GOT3 (cell line): ENCODE data around the gene KMT2C.

Experiments used
- DNase-seq: peaks from one replicate; lab custom pipeline; 2025; ENCODE audit warnings: mixed read lengths; lab: John Stamatoyannopoulos, UW

The KMT2C gene

DNA sequence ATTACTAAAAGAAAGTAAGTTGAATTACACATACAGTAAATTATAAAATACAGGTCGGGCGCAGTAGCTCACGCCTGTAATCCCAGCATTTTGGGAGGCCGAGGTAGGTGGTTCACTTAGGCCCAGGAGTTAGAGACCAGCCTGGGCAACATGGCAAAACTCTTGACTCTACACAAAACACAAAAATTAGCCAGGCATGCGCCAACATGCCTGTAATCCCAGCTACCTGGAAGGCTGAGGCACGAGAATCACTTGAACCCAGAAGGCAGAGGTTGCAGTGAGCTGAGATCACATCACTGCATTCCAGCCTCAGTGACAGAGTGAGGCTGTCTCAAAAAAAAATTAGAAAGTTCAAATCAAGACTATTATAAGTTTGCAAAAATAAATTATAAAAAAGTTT lies 235.4 kb downstream of the KMT2C start:
- DNase-seq = no peak

DNA sequence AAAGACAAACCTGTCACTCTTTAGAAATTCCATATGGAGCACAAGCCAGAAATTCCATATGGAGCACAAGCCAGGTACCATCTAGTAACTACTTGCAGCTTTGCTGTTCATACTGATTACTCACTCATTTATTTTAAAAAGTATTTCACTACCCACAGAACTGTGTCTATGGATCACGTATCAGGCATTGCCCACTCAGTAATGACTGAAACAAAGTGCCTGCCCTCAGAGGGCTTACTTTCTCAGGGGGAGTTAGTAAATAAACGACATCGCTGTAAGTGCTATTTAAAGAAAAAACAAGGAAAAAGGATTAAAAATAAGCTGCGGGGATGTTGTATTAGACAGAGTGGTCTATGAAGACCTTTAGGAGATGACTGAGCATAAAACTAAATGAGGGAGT lies 239.4 kb downstream of the KMT2C start:
- DNase-seq = no peak

DNA sequence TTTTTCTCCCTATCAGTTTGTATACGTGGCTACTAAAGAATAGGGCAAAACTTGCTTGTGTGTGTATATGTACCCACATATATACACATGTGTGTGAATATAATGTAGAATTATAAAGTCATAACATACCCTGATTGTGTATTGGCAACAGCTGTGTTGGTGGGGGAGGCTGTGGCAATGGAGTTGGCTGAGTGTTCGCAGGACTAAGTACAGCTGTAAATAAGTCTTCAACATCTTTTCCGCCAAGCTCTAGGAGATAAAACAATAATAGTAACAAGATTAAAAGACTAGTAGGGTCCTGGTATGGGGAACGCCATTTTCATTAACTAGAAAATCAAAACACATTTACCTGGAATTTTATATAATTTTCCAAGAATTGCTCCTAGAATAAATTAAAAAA lies 241.9 kb downstream of the KMT2C start:
- no peak for DNase-seq

DNA sequence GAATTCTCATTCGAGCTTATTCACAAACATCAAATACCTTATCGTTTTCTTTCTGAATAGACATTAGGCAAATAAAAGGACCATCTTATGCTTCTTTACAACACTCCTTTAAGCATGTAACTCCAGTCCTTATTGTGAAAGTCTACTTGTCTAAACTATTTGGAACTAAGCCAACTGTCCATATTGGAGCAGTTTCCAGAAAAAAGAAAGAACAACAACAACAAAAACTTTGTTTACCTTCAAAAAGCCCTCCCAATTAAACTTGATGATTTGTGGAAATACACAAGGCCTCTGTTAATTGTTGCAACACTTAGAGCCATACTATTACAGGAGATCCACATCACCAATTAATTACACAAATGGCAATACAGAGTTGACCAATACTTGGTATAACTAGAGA lies 246.7 kb downstream of the KMT2C start:
- no peak for DNase-seq

DNA sequence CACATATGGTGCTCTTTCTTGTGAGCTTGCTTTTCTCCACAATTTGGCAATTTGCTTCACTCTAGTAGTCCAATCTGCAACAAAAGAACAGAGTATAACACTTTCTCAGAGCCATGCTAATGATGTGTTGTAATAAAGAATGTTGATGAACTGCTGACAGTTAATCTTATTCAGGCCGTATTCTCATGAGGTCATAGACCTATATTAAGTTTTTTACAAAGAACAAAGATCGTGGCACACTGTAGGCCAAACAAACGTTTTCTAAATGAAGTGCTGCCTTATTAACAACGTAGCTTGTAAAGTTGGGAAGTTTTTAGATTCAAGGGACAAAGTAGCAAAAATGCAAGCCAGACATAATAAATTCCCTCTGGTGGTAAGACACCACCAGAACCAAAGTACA lies 250.2 kb downstream of the KMT2C start:
- DNase-seq = no peak

DNA sequence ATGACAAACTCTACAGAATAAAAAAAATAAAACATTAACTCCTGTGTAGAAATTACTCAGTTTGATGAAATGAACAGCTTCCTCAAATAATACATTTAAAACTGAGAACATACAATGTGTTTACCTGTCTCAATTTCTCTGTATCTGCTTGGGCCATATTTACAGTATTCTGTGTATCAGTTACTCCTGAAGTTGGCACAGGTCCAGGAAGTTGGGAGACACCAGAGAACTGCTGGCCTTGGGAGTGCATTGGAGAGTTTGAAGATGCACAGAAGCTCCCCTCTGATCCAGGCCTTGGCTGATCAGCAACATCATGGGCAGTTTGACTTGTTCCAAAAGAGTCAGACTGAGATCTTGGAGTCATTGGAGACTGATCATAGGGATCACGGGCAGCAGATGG lies 255.2 kb downstream of the KMT2C start:
- DNase-seq = no peak

DNA sequence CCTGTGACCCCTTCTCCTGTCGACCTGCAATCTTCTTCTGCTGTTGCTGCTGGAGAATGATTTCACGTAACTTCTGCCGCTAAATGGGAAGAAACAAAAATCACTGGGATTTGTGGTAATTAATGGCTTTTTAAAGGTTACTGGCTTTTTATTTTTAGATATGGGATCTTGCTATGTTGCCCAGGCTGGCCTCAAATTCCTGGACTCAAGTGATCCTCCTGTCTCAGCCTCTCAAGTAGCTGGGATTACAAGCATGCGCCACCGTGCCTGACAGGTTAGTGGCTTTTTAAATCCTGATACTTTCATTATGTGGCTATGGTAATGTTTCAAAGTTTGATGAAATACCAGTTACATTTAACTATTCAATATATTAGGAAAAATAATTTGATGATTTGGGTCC lies 255.8 kb downstream of the KMT2C start:
- DNase-seq = no peak

DNA sequence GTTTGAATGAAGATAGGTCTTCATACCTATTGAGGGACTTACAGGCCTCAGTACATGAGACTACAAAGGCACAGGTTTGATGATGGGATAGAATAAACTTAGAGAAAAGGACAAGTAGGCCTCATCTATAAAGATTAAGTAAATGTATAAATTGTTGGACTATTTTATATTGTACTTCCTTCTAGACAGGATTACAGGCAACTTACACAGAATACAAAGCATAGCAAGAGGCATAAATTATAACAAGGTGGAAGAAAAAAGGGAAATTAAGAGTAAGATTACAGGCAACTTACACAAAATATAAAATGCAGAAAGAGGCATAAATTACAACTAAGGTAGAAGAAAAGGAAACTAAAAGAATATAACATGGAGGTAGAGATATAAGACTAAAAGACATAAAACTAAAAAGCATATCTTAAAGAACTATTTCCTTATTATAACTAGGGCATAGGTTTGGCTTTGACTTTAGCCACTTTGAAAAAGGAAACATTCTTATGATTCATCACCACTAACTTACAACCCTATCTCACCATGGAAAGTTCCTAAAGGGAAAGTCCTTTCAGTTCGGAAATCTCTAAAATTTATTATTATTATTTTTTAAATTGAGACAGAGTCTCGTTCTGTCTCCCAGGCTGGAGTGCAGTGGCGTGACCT lies 257.3 kb downstream of the KMT2C start:
- no peak for DNase-seq

DNA sequence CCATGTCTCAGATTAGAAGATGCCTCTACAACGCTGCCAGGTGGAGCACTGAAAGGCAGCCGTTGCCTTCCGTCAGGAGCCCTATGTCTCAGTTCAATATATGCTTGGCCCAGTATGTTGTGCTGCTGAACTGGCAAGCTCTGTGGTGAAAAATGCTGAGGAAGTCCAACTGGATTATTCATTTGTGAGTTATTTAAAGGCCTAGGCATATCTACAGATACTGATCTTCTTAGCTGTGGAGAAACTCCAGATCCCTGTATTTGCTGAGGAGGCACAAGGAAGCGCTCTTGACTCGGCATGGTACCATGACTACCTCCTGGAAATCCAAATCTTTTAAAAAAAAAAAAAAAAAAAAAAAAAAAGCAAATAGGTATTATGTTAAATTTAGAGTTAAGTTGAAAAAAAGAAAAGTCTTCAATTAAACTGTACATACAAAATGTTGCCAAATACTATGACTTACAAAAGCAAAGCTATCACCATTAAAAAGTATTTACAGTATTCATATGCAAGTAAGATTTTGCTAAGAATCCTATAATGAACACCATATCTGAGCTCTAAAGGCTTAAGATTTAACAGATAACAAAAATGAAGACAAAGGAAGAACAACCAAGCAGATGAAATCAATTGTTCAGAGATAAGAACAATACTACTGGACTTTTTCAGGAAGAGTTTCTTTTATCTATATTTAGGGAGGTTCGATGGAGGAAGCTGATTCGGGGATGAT lies 258.0 kb downstream of the KMT2C start:
- no peak for DNase-seq

DNA sequence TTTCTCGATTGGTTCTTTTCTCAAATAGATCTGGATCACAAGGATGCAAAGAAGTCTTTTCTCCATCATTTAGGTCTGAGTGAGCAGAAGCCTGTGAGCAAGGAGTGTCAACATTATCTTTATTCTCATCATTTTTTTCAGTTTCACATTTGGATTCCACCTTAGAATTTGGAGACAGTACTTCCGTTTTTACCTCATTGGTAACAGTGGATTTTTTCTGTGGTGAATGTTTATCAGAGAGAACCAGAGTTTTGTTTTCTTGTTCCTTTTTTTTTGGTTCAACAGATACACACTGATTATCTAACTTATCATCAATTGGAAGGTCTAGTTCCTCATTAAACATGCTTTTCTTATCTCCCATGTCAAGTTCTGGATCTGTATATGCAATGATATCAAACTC lies 259.0 kb downstream of the KMT2C start:
- DNase-seq = no peak

DNA sequence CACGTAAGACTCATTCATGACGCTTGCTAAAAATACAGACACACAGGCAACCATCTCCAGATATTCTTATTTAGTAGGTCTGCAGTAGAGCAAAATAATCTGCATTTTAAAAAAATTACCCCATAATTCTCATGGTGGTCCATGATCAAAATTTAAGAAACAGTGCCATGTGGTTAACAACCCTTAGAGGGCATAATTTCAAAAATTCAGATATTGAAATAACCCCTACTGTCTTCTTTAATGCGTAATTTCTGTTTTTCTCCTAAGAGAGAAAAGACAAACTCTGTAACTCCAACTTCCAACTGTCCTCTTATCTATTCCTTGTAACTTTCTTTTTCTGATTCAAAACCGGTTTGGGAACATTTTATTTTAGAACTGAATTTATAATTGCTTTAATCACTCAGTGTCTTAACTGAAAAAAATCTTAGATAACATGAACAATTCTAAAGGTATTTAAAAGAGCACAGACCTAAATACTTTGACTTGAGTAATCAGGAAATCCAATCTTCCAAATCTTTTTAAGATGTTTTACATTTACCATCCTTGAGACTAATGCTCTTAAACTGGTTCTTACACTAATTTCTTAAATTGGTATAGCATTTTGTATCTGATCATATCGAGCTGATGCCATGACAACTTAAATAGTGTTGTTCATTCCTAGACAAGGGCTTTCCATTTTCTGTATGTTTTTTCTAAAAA lies 262.3 kb downstream of the KMT2C start:
- DNase-seq = no peak

DNA sequence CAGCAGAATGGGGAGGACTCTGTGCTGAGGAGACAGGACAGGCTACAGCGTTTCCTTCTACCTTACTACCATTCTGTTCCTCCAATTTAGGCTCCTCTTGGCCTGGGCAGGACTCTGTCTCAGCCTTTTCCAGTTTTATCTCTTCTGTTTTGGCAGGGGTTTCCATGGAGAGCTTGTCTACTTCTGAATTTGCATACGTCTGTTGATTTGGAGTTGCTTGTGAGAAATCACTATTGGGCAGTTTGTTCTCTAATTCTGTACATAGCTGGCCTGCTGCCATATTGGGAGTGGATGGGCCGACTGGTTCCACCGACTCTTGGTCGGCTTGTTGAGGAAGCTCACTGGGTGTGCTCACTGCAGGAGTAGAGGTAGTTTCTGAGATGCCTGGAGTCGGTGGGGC lies 273.5 kb downstream of the KMT2C start:
- DNase-seq = no peak

DNA sequence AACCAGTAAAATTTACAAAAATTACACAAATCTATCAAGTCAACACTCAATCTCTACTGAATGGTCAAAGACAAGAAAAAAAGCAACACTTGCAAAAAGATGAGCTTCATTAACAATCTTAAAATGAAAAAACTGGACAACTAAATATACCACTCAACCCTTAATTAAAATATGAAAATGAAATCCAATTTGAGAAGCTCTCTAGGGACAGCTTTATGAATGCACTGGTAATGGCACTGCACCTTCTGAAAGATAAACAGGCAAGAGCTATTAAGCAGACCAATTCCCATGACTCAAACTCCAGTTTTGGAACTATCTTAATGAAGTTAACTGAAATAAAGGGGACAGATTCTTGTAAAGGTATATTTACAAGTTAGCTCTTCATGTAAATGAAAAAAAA lies 274.6 kb downstream of the KMT2C start:
- no peak for DNase-seq

DNA sequence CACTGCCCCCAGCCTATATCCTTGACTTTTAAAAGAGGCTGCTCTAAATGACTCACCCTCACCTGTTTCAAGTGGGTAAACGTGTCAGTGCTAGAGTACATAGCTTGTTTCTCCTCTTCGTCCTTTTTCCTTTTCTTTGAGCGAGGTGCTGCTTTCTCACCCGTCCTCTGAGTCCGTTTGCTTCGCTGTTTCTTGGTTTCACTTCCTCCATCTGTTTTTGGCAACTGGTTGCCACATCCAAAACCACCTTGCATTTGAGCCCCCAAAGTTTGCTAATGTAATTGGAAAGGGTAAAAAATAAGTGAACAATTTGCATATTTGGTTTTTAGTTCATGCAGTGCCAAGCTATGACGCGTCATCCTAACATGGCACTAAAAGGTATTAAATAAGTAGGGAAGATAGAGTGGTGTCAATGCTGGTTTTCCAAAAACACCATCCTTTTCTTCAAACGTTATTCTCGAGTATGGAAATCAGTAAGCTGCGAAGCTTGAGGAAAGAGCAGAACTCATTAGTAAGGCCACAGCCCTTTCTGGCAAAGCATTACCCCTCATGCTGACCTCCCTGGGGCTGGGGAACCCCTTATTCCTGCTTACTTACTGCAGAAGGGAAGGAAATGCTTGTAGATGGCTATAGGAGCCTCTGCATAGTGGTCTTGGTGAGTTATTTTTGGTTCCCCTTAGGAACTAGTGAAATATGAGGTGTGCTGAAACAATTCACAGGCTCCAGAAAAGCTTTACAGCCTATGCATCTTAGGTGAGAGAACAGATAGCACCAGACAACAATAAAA lies 276.8 kb downstream of the KMT2C start:
- no peak for DNase-seq

DNA sequence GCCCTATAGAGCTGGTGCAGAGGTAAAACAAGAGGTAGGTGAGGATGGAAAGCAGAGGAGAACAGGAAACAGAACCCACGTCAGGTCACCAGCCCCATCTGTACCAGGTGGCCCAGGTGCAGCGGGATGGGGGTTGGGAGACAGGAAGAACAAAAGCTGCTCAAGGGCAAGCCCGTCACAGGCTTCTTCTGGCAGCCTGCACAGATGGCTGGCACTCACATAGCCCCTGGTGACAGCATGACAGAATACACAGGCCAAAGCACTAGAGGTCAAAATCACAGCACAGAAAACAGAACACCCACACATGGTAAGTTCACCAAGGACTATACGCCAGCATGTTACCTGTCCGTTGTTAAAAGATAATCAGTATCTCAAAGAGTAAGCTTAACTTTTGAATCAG lies 283.5 kb downstream of the KMT2C start:
- DNase-seq = no peak

DNA sequence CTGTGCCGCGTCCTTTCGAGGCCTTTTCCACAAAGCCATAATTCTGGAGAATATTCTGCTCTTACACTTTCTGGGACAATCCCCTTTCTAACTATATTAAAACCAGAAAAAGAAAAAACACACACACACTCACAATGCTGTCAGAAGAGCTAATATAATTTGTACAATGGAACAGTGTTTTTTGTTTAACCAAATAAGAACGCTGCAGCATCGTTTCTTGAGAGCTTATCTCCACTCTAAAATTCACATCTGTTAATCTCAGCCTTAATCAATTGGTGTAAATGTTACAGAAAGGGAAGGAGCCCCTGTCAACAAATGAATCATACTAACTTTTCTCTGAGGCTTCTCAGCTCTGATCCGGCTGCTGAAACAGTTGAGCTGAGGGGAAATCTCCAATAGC lies 286.4 kb downstream of the KMT2C start:
- DNase-seq = no peak

DNA sequence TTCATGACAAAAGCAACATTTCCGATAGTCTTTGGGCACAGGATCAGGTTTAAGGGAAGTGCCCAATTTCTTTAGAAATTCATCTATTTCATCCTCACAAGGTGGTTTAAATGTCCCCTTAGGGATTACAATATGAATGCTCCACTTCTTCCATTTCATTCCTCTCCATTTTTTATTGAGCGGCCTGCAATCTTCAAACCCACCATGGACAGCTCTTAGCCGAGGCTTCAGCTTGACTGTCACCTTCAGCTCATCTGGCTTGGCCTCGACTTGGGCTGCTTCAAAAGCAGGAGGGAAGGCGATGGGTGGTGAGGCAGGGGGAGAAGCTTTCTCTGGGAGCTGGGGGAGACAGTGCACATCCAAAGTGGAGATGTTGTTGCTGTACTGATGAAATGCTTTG lies 287.1 kb downstream of the KMT2C start:
- no peak for DNase-seq

DNA sequence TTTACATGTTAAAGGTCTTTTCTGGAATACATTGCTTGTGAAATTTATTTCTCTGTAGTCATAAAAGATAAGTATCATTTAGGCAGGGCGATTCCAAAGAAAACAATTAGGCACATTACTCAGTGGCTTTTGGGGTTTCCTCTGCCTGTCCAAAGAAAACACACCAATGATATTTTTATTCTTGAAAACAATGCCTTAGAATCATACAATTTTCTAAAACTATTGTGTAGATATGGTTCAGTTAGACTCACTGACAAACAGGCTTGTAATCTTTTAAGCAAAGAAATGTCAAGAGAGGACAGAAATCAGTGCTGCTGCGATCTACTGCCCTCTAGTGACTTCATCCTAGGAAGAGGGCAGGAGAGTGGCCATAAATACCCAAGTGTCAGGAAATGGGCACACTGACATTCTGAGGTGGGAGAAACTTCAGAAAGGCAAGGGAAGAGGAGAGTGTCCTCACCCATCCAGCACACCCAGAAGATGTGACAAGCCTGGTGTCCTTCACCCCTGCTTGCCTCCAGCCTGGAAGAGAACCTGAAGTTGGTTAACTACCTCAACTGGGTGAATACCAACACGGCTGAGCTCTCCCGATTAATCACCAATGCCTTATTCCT lies 289.8 kb downstream of the KMT2C start:
- no peak for DNase-seq

DNA sequence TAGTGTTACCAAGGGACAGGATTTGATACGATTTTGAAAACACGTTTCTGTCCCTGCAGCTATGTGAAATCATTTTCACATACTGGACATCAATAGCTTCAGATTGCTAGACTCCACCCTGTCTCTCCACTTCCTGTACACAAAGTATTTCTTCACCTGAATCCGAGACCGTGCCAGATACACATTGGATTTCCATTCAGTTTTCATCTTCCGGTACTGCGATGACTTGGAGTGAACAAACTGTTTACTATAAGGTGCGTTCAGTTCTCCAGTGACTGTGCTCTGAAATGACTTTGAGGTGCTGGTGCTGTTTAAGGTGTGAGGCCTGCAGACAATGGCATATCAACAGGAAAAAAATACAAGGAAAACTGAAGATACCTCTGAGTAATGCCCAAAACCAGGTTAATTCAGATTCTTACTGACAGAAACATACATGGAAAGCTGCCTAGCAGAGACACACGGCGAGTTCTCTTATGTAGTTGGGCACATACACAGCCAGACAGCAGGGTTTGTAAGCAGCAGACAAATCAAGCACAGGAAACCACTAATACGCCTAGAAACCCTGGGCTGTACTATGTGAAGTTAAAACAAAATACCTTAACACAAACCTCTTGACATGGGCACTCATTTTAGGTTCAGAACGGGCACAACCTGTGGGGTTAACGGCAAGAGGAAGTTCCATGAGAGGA lies 291.1 kb downstream of the KMT2C start:
- no peak for DNase-seq

DNA sequence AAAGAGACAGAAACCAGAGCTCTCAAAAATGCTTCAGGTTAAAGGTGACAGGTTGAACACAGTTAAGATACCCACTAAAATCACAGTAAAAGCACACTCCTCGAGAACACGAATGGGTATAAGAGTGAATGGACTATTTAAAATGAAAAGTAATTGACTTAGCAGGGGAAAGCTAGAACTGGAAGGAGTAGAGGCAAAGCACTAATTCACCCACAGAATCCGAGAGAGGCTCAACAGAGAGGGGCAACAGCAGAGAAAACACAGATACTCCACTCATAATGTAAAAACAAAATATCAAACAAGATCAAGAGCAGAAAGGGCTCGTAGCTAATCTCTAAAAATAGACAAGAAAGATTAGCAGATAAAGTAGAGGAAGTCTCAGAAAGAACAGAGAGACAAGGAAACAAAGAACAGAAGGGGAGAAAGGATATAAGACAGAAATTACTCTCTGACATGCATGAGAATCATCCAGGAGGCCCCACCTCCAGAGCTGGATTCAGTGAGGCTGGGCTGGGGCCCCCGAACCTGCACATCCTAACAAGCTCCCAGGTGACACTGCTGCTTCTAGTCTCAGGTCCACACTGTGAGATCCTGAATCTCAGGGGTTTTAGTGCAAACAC lies 292.7 kb downstream of the KMT2C start:
- no peak for DNase-seq

DNA sequence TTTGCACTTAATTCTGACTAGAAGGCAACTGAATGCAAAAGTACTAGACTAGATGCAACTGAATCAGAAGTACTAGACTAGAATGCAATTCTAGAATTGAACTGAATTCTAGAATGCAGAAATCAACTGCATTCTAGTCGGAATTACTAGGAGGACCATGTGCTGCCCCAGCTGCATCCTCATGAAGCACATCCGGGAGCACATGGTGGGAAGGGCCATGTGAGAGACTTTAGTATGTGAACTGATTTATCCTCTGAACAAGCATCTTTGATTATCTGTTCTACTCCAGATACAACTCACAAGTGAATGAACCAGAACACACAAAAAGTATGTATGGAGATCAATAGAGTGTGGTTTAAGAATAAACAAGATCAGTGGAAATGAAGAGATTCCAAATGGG lies 295.2 kb downstream of the KMT2C start:
- DNase-seq = no peak
